K562 (cell line): ENCODE measurements around the gene AHCYL2. TPM values are rescaled to one million over a fixed set of nuclear protein-coding genes. Genes with fewer than 3 reads are reported as not detected.

ENCODE experiments used
- CHD7 ChIP-seq: fragments of 200-600 bp; sonication (generic); IDR thresholded peaks from one replicate; pipeline ENCODE4 v1.6.1; 2012; ENCODE audit warnings: mild to moderate bottlenecking, low read depth, low read length, inconsistent platforms
- CSDE1 ChIP-seq, 2 experiments: fragments of 450-650 bp; IDR thresholded peaks; 2 replicates each; pipeline ENCODE4 v1.6.1; 2016; ENCODE audit warnings: mild to moderate bottlenecking in 1 of 2
- LCOR ChIP-seq: sonication (generic); formaldehyde crosslinking; IDR thresholded peaks from 2 replicates; pipeline ENCODE4 v1.8.0; 2022; ENCODE audit warnings: mild to moderate bottlenecking, missing genetic modification reagents
- MAFK ChIP-seq: IDR thresholded peaks from 2 replicates; pipeline ENCODE4 v1.6.1; 2011; ENCODE audit warnings: low read length, improper control_type of control experiment
- MCM3 ChIP-seq: fragments of 450-650 bp; IDR thresholded peaks from 2 replicates; pipeline ENCODE4 v1.6.1; 2016
- MCM5 ChIP-seq: fragments of 450-650 bp; IDR thresholded peaks from 2 replicates; pipeline ENCODE4 v1.6.1; 2016; ENCODE audit warnings: low read depth
- MTA2 ChIP-seq: fragments of 450-650 bp; IDR thresholded peaks from 2 replicates; pipeline ENCODE4 v1.6.1; 2016; ENCODE audit warnings: low read depth
- MYC ChIP-seq, 2 experiments: fragments of 250-450 bp in 1 of 2; sonication (Bioruptor Pico) in 1 of 2; IDR thresholded peaks; 2 replicates each; pipeline versions ENCODE4 v1.5.1 to v1.6.1; 2012 to 2021; ENCODE audit warnings: low read depth in 2 of 2, borderline replicate concordance in 1 of 2, improper control_type of control experiment in 1 of 2, low read length in 1 of 2, mild to moderate bottlenecking in 1 of 2, moderate library complexity in 1 of 2
- NFE2L1 ChIP-seq: fragments of 450-650 bp; IDR thresholded peaks from 2 replicates; pipeline ENCODE4 v1.6.1; 2016; ENCODE audit warnings: missing genetic modification characterization, low read depth, mild to moderate bottlenecking, missing compliant biosample characterization, moderate library complexity, borderline replicate concordance
- NFXL1 ChIP-seq: fragments of 450-650 bp; formaldehyde crosslinking; IDR thresholded peaks from 2 replicates; pipeline ENCODE4 v1.4.0; 2021; ENCODE audit warnings: mild to moderate bottlenecking
- PHTF2 ChIP-seq: fragments of 250-450 bp; sonication (Bioruptor Pico); IDR thresholded peaks from 2 replicates; pipeline ENCODE4 v1.5.0; 2021; ENCODE audit warnings: mild to moderate bottlenecking
- PML ChIP-seq: IDR thresholded peaks from 2 replicates; pipeline ENCODE4 v1.6.1; 2012; ENCODE audit warnings: low read length, inconsistent platforms
- RHOXF2B ChIP-seq: fragments of 250-450 bp; sonication (Bioruptor Pico); conservative IDR thresholded peaks from 2 replicates; pipeline ENCODE4 v1.5.1; 2021
- SMAD2 ChIP-seq: fragments of 150-350 bp; IDR thresholded peaks from 2 replicates; pipeline ENCODE4 v1.6.1; 2014; ENCODE audit warnings: low read depth, mild to moderate bottlenecking, low read length
- SOX6 ChIP-seq: fragments of 450-650 bp; IDR thresholded peaks from 2 replicates; pipeline ENCODE4 v1.6.1; 2014; ENCODE audit warnings: mild to moderate bottlenecking
- STAG1 ChIP-seq: sonication (generic); formaldehyde crosslinking; IDR thresholded peaks from 2 replicates; pipeline ENCODE4 v1.5.0; 2020; ENCODE audit warnings: missing genetic modification reagents, borderline replicate concordance
- TARDBP ChIP-seq: fragments of 450-650 bp; IDR thresholded peaks from 2 replicates; pipeline ENCODE4 v1.6.1; 2016
- ZFPM2 ChIP-seq: fragments of 250-450 bp; sonication (Bioruptor Pico); IDR thresholded peaks from 2 replicates; pipeline ENCODE4 v1.5.1; 2022; ENCODE audit warnings: mild to moderate bottlenecking
- ZNF274 ChIP-seq: IDR thresholded peaks from 2 replicates; pipeline ENCODE4 v1.6.1; 2011; ENCODE audit warnings: low read depth, mild to moderate bottlenecking, low read length, moderate library complexity, borderline replicate concordance
- ZNF778 ChIP-seq: fragments of 450-650 bp; formaldehyde crosslinking; IDR thresholded peaks from 2 replicates; pipeline ENCODE4 v1.4.0; 2020; ENCODE audit warnings: mild to moderate bottlenecking, moderate library complexity
- polyA plus RNA-seq, 8 experiments: library from polyadenylated mRNA; depleted of rRNA in 4 of 8; stranded (reverse) in 5 of 8; unstranded in 3 of 8; fragments of >200 nt; fragmentation: Nextera tagmentation in 2 of 8; fragmentation: Illumina TruSeq in 1 of 8; extraction: Ambion mirVana in 2 of 8; extraction: Trizol in 1 of 8; gene quantifications; 2 replicates each; pipeline versions ENCODE4 v1.2.1 to v1.2.3, GENCODE V29; 2011 to 2014; ENCODE audit warnings: inconsistent platforms in 1 of 8, missing spikeins in 1 of 8
- total RNA-seq, 7 experiments: library from RNA; depleted of rRNA in 6 of 7; stranded (reverse); fragments of >200 nt in 6 of 7; fragmentation: Illumina TruSeq in 2 of 7; extraction: Trizol in 2 of 7; gene quantifications; 2 replicates each; pipeline versions ENCODE4 v1.2.1 to v1.2.3, GENCODE V29; 2011 to 2021; ENCODE audit warnings: low replicate concordance in 1 of 7

Gene AHCYL2
- total and polyA plus RNA-seq, 9 of the 15 experiments (the other 6 are each of a cell fraction or from before 2014, with no cell fraction given) = 0.93 to 10.5 (median 5.2) TPM

- TF ChIP-seq ZFPM2 (CRISPR knock-in tag) = no peak
- TF ChIP-seq CSDE1 (IDR thresholded peaks at IDR 0.05) = peak in 1 of 2 experiments; percentile 63; a peak in 1 of 4 replicates
- TF ChIP-seq MTA2 = peak; percentile 91
- TF ChIP-seq SMAD2 = no peak
- TF ChIP-seq ZNF778 (CRISPR knock-in tag) = no peak
- no peak for TF ChIP-seq MCM3
- TF ChIP-seq MAFK = 0 out of 2 replicates have a peak, but pooled peaks have one; percentile 32
- TF ChIP-seq TARDBP = no peak; the same call in 1 of the 2 replicates
- no peak for TF ChIP-seq PHTF2 (CRISPR knock-in tag)
- TF ChIP-seq RHOXF2B (CRISPR knock-in tag) = no peak
- no peak for TF ChIP-seq NFXL1 (CRISPR knock-in tag)
- TF ChIP-seq PML = peak; percentile 95
- no peak for TF ChIP-seq CHD7
- no peak for TF ChIP-seq NFE2L1
- peak; percentile 64; the same call in 1 of the 2 replicates for TF ChIP-seq ZNF274
- TF ChIP-seq MCM5 = no peak
- peak; percentile 90 for TF ChIP-seq SOX6
- TF ChIP-seq MYC (IDR thresholded peaks at IDR 0.05; ENCODE audit: low read depth, low read length) = peak; percentile 88
- no peak for TF ChIP-seq MYC (CRISPR knock-in tag; IDR thresholded peaks at IDR 0.05; ENCODE audit: borderline replicate concordance, low read depth)
- peak; percentile 90 for TF ChIP-seq LCOR
- TF ChIP-seq STAG1 (CRISPR knock-in tag) = no peak
Observed at GRCh38 chr7:129438839-129439651, 214.2 kb downstream of the AHCYL2 start (continued).
